Testis (tissue), 2 donors: ENCODE results near the gene TET2.

Source experiments
- CTCF ChIP-seq, 3 experiments: fragments of 450-650 bp in 2 of 3; fragments of 200-600 bp in 1 of 3; sonication (generic) in 1 of 3; IDR thresholded peaks; one replicate each; pipeline ENCODE4 v1.5.1; 2016 to 2019; ENCODE audit warnings: antibody characterized with exemption in 3 of 3, mild to moderate bottlenecking in 2 of 3, moderate library complexity in 1 of 3
- POLR2A ChIP-seq: fragments of 450-650 bp; IDR thresholded peaks from one replicate; pipeline ENCODE4 v1.6.1; 2017; ENCODE audit warnings: antibody characterized with exemption, mild to moderate bottlenecking, moderate library complexity

- TF ChIP-seq CTCF (IDR thresholded peaks at IDR 0.05): no peak
- no peak for TF ChIP-seq POLR2A
Observed at GRCh38 chr4:105240037-105240436, 93.4 kb downstream of the TET2 start.
